ENCODE measurements around the gene FBXW4. TPM values are rescaled to one million over a fixed set of nuclear protein-coding genes. Genes with fewer than 3 reads are reported as not detected.

FBXW4 gene
- total and polyA plus RNA-seq, 4 donors = 28.0 to 65.6 (median 54.5) TPM

- ATAC-seq (ENCODE audit: insufficient read depth, low FRiP score) (no peak), DNase-seq (no peak)
- Histone ChIP-seq H3K27me3 (ENCODE audit: control insufficient read depth in 3 of 3, insufficient read depth in 3 of 3, low read length in 2 of 3) (no peaks in the 10 kb centered on the region), H3K9me3 (ENCODE audit: control insufficient read depth in 4 of 4, insufficient read depth in 3 of 4, low read length in 3 of 4) (no peaks in the 10 kb centered on the region), H3K4me3 (no peak overlapping the region), H3K9ac (ENCODE audit: insufficient read depth in 1 of 2, low read length in 2 of 2) (no peak overlapping the region), H3K4me1 (ENCODE audit: control insufficient read depth in 5 of 5, insufficient read depth in 5 of 5, low read length in 5 of 5) (peaks cover 0 to 3% (median 0%) of the 10 kb centered on the region in 5 donors), H3K36me3 (ENCODE audit: control insufficient read depth in 4 of 4, insufficient read depth in 4 of 4, low read length in 4 of 4) (peaks cover 9 to 42% (median 33%) of the 10 kb centered on the region in 4 donors), H3K27ac (ENCODE audit: low read depth in 1 of 2, low read length in 1 of 2) (no peak overlapping the region)
- no peak for TF ChIP-seq CTCF (IDR thresholded peaks at IDR 0.05; ENCODE audit: control extremely low read depth, extremely low read depth)
- WGBS, 2 donors = 79 to 94% methylated on average over 5 of the region's 5 CpGs
These were observed 36.0 kb downstream of the FBXW4 start for GRCh38 chr10:101658975-101659374.

GRCh38 chr10:101656890-101657289, 38.1 kb downstream of the FBXW4 start:
- peaks cover 7 to 31% (median 22%) of the 10 kb centered on the region in 4 donors for H3K36me3 ChIP-seq (ENCODE audit: control insufficient read depth in 4 of 4, insufficient read depth in 4 of 4, low read length in 4 of 4)
- 91 to 98% methylated on average over 2 of the region's 2 CpGs for WGBS, 2 donors

GRCh38 chr10:101655570-101655969, 39.4 kb downstream of the FBXW4 start:
- no peak overlapping the region for H3K27ac ChIP-seq (ENCODE audit: low read depth in 1 of 2, low read length in 1 of 2)
- H3K9me3 ChIP-seq (ENCODE audit: control insufficient read depth in 4 of 4, insufficient read depth in 3 of 4, low read length in 3 of 4) = no peaks in the 10 kb centered on the region
- no peaks in the 10 kb centered on the region for H3K4me1 ChIP-seq (ENCODE audit: control insufficient read depth in 5 of 5, insufficient read depth in 5 of 5, low read length in 5 of 5)
- ATAC-seq (ENCODE audit: insufficient read depth, low FRiP score) (no peak), DNase-seq (no peak)
- 82 to 87% methylated on average over 6 of the region's 6 CpGs for WGBS, 2 donors
- TF ChIP-seq CTCF (IDR thresholded peaks at IDR 0.05; ENCODE audit: control extremely low read depth, extremely low read depth) = no peak
- no peaks in the 10 kb centered on the region for H3K27me3 ChIP-seq (ENCODE audit: control insufficient read depth in 3 of 3, insufficient read depth in 3 of 3, low read length in 2 of 3)
- H3K4me3 ChIP-seq = no peak overlapping the region
- H3K9ac ChIP-seq (ENCODE audit: insufficient read depth in 1 of 2, low read length in 2 of 2) = no peak overlapping the region
- peaks cover 7 to 25% (median 19%) of the 10 kb centered on the region in 4 donors for H3K36me3 ChIP-seq (ENCODE audit: control insufficient read depth in 4 of 4, insufficient read depth in 4 of 4, low read length in 4 of 4)

More at GRCh38 chr10:101656890-101657289, 38.1 kb downstream of the FBXW4 start:
- no peak for ATAC-seq (ENCODE audit: insufficient read depth, low FRiP score)
- no peak overlapping the region for H3K27ac ChIP-seq (ENCODE audit: low read depth in 1 of 2, low read length in 1 of 2)
- no peak overlapping the region for H3K4me3 ChIP-seq
- no peak for DNase-seq
- no peaks in the 10 kb centered on the region for H3K9me3 ChIP-seq (ENCODE audit: control insufficient read depth in 4 of 4, insufficient read depth in 3 of 4, low read length in 3 of 4)
- no peak overlapping the region for H3K9ac ChIP-seq (ENCODE audit: insufficient read depth in 1 of 2, low read length in 2 of 2)
- no peaks in the 10 kb centered on the region for H3K4me1 ChIP-seq (ENCODE audit: control insufficient read depth in 5 of 5, insufficient read depth in 5 of 5, low read length in 5 of 5)
- TF ChIP-seq CTCF (IDR thresholded peaks at IDR 0.05; ENCODE audit: control extremely low read depth, extremely low read depth) = no peak
- no peaks in the 10 kb centered on the region for H3K27me3 ChIP-seq (ENCODE audit: control insufficient read depth in 3 of 3, insufficient read depth in 3 of 3, low read length in 2 of 3)

- H3K27ac ChIP-seq (ENCODE audit: low read depth in 1 of 2, low read length in 1 of 2) = no peak overlapping the region
- peaks cover 7 to 31% (median 19%) of the 10 kb centered on the region in 4 donors for H3K36me3 ChIP-seq (ENCODE audit: control insufficient read depth in 4 of 4, insufficient read depth in 4 of 4, low read length in 4 of 4)
- no peaks in the 10 kb centered on the region for H3K4me1 ChIP-seq (ENCODE audit: control insufficient read depth in 5 of 5, insufficient read depth in 5 of 5, low read length in 5 of 5)
- TF ChIP-seq CTCF (IDR thresholded peaks at IDR 0.05; ENCODE audit: control extremely low read depth, extremely low read depth) = no peak
- H3K4me3 ChIP-seq = no peak overlapping the region
- no peak for DNase-seq
- H3K9ac ChIP-seq (ENCODE audit: insufficient read depth in 1 of 2, low read length in 2 of 2) = no peak overlapping the region
- 93 to 94% methylated on average over 8 of the region's 8 CpGs for WGBS, 2 donors
- no peak for ATAC-seq (ENCODE audit: insufficient read depth, low FRiP score)
- H3K27me3 ChIP-seq (ENCODE audit: control insufficient read depth in 3 of 3, insufficient read depth in 3 of 3, low read length in 2 of 3) = no peaks in the 10 kb centered on the region
- H3K9me3 ChIP-seq (ENCODE audit: control insufficient read depth in 4 of 4, insufficient read depth in 3 of 4, low read length in 3 of 4) = no peaks in the 10 kb centered on the region
These were observed 41.4 kb downstream of the FBXW4 start for GRCh38 chr10:101653536-101653935.

Data from lung (tissue), 12 donors.